ENCODE measurements around the gene PHF14.
"Not testable (repeated sequence)": the region's sequence is repeated elsewhere in the genome, so short reads cannot be mapped to it uniquely, and the experiment has no call there.

PHF14 gene
- 71.8 to 82.1 reads per million in 2 donors for total RNA-seq

GRCh38 chr7:10973061-10973941 is at the start of gene PHF14:
TSS of gene PHF14 (plus strand) at chr7:10973872. CDS start at chr7:10974324, 452 bp downstream.
- peak; percentile 86 for DNase-seq

GRCh38 chr7:10924370-10924769 is 49.3 kb upstream of the PHF14 start:
- DNase-seq, result no peak

- DNase-seq, result not testable (repeated sequence)
Measured at GRCh38 chr7:10928203-10928602, 45.5 kb upstream of the PHF14 start.

- DNase-seq, result no peak
Measured at GRCh38 chr7:10930551-10930950, 43.1 kb upstream of the PHF14 start.

GRCh38 chr7:10931161-10931560 is 42.5 kb upstream of the PHF14 start:
- DNase-seq, result no peak

GRCh38 chr7:10934292-10934691 is 39.4 kb upstream of the PHF14 start:
- no peak for DNase-seq

- DNase-seq, result no peak
Measured at GRCh38 chr7:10939237-10939910, 34.3 kb upstream of the PHF14 start.

- peak; percentile 80 for DNase-seq
Measured at GRCh38 chr7:10939911-10940703, 33.6 kb upstream of the PHF14 start.

GRCh38 chr7:10940704-10941355 is 32.8 kb upstream of the PHF14 start:
- no peak for DNase-seq

- no peak for DNase-seq
Measured at GRCh38 chr7:10950494-10950893, 23.2 kb upstream of the PHF14 start.

- DNase-seq, result not testable (repeated sequence)
Measured at GRCh38 chr7:10950974-10951578, 22.6 kb upstream of the PHF14 start.

GRCh38 chr7:10952588-10952987 is 21.1 kb upstream of the PHF14 start:
- no peak for DNase-seq

- not testable (repeated sequence) for DNase-seq
Measured at GRCh38 chr7:10953078-10953750, 20.5 kb upstream of the PHF14 start.

GRCh38 chr7:10956528-10956927 is 17.1 kb upstream of the PHF14 start:
- DNase-seq, result no peak

- DNase-seq, result not testable (repeated sequence)
Measured at GRCh38 chr7:10960242-10960641, 13.4 kb upstream of the PHF14 start.

- not testable (repeated sequence) for DNase-seq
Measured at GRCh38 chr7:10965016-10965415, 8.7 kb upstream of the PHF14 start.

- DNase-seq, result no peak
Measured at GRCh38 chr7:10972174-10972573, 1.5 kb upstream of the PHF14 start.

- DNase-seq, result peak; percentile 30
Measured at GRCh38 chr7:10973942-10974911, 555 bp downstream of the PHF14 start.

GRCh38 chr7:10977113-10977512 is 3.4 kb downstream of the PHF14 start:
- DNase-seq, result no peak

- no peak for DNase-seq
Measured at GRCh38 chr7:10981317-10981716, 7.6 kb downstream of the PHF14 start.

Data from activated gamma-delta T cell (primary cell).